WTC11 (cell line): ENCODE measurements around the gene ANAPC4.

Experiments used
- ATF1 ChIP-seq: sonication (generic); formaldehyde crosslinking; IDR thresholded peaks from 2 replicates; pipeline ENCODE4 v1.8.1; 2023; ENCODE audit warnings: mild to moderate bottlenecking, moderate library complexity, missing genetic modification reagents
- ATF3 ChIP-seq: sonication (generic); formaldehyde crosslinking; conservative IDR thresholded peaks from 2 replicates; pipeline ENCODE4 v1.8.1; 2022; ENCODE audit warnings: mild to moderate bottlenecking, missing genetic modification reagents
- CTCF ChIP-seq: fragments of 200-600 bp; IDR thresholded peaks from 2 replicates; pipeline ENCODE4 v1.8.0; 2022; ENCODE audit warnings: antibody characterized with exemption
- GTF2I ChIP-seq: fragments of 250-450 bp; sonication (Bioruptor Pico); conservative IDR thresholded peaks from 2 replicates; pipeline ENCODE4 v1.4.0; 2021; ENCODE audit warnings: mild to moderate bottlenecking
- MAX ChIP-seq: sonication (generic); formaldehyde crosslinking; IDR thresholded peaks from 2 replicates; pipeline ENCODE4 v1.8.0; 2022; ENCODE audit warnings: mild to moderate bottlenecking, missing genetic modification reagents
- NFYB ChIP-seq: sonication (generic); formaldehyde crosslinking; conservative IDR thresholded peaks from 2 replicates; pipeline ENCODE4 v1.8.0; 2022; ENCODE audit warnings: low read depth, missing genetic modification reagents
- NR2C2 ChIP-seq: sonication (generic); formaldehyde crosslinking; IDR thresholded peaks from 2 replicates; pipeline ENCODE4 v1.8.0; 2022; ENCODE audit warnings: mild to moderate bottlenecking, missing genetic modification reagents
- RELA ChIP-seq: sonication (generic); formaldehyde crosslinking; IDR thresholded peaks from 2 replicates; pipeline ENCODE4 v1.8.1; 2022; ENCODE audit warnings: missing genetic modification reagents, mild to moderate bottlenecking, borderline replicate concordance
- USF2 ChIP-seq: sonication (generic); formaldehyde crosslinking; IDR thresholded peaks from 2 replicates; pipeline ENCODE4 v1.8.1; 2023; ENCODE audit warnings: mild to moderate bottlenecking, missing genetic modification reagents, moderate library complexity
- ZMAT4 ChIP-seq: fragments of 250-450 bp; sonication (Bioruptor Pico); IDR thresholded peaks from 2 replicates; pipeline ENCODE4 v1.9.0; 2021; ENCODE audit warnings: mild to moderate bottlenecking
- ZNF281 ChIP-seq: sonication (generic); formaldehyde crosslinking; IDR thresholded peaks from 2 replicates; pipeline ENCODE4 v1.8.0; 2023; ENCODE audit warnings: mild to moderate bottlenecking, missing genetic modification reagents
- ZNF425 ChIP-seq: fragments of 250-450 bp; sonication (Bioruptor Pico); conservative IDR thresholded peaks from 2 replicates; pipeline ENCODE4 v1.9.0; 2021; ENCODE audit warnings: mild to moderate bottlenecking

GRCh38 chr4:25345744-25346143 is 31.3 kb upstream of the ANAPC4 start:
- TF ChIP-seq CTCF (no peak), GTF2I (CRISPR knock-in tag) (no peak), MAX (CRISPR knock-in tag) (no peak), ATF3 (CRISPR knock-in tag) (no peak), NR2C2 (CRISPR knock-in tag) (no peak), ZMAT4 (no peak), NFYB (CRISPR knock-in tag) (no peak), ZNF425 (CRISPR knock-in tag) (no peak), ATF1 (no peak), ZNF281 (CRISPR knock-in tag) (no peak), RELA (CRISPR knock-in tag) (no peak), USF2 (CRISPR knock-in tag) (no peak)
